ENCODE data around the gene CRIP1.

DNA sequence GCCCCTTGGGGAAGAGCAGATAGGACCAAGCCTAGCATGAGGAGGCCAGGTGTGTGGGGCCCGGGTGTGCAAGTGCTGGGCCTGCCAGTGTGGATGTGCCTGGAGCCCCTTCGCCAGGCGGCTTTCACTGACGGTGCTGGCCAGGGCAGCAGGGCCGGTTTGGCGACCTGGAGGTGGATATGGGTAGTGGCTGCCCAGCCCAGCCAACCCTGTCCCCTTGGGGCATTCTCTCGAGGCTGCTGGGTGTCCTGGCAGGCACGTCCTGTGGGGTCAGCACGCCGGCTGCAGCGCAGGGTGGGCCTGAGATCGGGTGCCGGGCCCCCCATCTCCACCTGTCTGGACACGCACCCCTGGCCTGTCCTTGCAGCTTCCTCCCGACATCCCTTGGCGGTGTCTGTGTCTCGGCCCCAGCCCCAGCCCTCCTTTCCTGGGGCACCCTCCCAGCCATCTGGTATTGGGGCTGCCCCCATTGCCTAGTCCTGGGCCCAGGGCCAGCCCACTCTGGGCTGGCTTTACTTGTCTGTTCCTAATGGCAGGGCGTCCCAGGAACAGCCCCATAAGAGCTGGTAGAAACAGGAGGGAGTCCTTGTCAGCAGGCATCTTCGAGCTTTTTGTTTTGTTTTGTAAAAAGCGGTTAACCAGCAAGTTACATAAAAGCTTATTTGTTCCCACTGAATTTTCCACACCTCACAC is 19.3 kb upstream of the CRIP1 start:
- TF ChIP-seq, protein P1, sequence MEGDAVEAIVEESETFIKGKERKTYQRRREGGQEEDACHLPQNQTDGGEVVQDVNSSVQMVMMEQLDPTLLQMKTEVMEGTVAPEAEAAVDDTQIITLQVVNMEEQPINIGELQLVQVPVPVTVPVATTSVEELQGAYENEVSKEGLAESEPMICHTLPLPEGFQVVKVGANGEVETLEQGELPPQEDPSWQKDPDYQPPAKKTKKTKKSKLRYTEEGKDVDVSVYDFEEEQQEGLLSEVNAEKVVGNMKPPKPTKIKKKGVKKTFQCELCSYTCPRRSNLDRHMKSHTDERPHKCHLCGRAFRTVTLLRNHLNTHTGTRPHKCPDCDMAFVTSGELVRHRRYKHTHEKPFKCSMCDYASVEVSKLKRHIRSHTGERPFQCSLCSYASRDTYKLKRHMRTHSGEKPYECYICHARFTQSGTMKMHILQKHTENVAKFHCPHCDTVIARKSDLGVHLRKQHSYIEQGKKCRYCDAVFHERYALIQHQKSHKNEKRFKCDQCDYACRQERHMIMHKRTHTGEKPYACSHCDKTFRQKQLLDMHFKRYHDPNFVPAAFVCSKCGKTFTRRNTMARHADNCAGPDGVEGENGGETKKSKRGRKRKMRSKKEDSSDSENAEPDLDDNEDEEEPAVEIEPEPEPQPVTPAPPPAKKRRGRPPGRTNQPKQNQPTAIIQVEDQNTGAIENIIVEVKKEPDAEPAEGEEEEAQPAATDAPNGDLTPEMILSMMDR (IDR thresholded peaks at IDR 0.05; ENCODE audit: low read depth, low read length), result no peak
- no peak for TF ChIP-seq EZH2phosphoT487 (IDR thresholded peaks at IDR 0.05; ENCODE audit: low read depth)

Measured in OCI-LY3 (cell line).